Ectodermal cell (in vitro differentiated cells): ENCODE results near the gene SLC2A3.
"Not testable (repeated sequence)": the region's sequence is repeated elsewhere in the genome, so short reads cannot be mapped to it uniquely, and the experiment has no call there.

ENCODE experiments used
- H3K27ac ChIP-seq: 2 replicates; pipeline ENCODE4 v1.7.0; 2013; ENCODE audit warnings: mild to moderate bottlenecking, low read depth, low read length; ENCODE audit not compliant: insufficient read depth, poor library complexity, severe bottlenecking
- H3K27me3 ChIP-seq: 2 replicates; pipeline ENCODE4 v1.7.0; 2013; ENCODE audit warnings: mild to moderate bottlenecking, low read length; ENCODE audit not compliant: insufficient read depth, control insufficient read depth, poor library complexity, severe bottlenecking
- H3K36me3 ChIP-seq: one replicate; pipeline ENCODE4 v1.7.0; 2013; ENCODE audit warnings: low read length; ENCODE audit not compliant: control insufficient read depth, insufficient read depth
- H3K4me1 ChIP-seq: one replicate; pipeline ENCODE4 v1.7.0; 2013; ENCODE audit warnings: low read length; ENCODE audit not compliant: control insufficient read depth, insufficient read depth
- H3K4me3 ChIP-seq: 2 replicates; pipeline ENCODE4 v1.7.0; 2013; ENCODE audit warnings: low read depth, low read length, control low read depth; ENCODE audit not compliant: insufficient read depth
- H3K9me3 ChIP-seq: 2 replicates; pipeline ENCODE4 v1.7.0; 2013; ENCODE audit warnings: mild to moderate bottlenecking, low read length, moderate library complexity; ENCODE audit not compliant: control insufficient read depth
- WGBS, 2 experiments: methylation state at CpG; one replicate each; pipeline ENCODE4 v1.1.7; 2013; ENCODE audit warnings: missing lambda C conversion rate in 2 of 2; 5-methylcytosine and 5-hydroxymethylcytosine counted together

The SLC2A3 gene

GRCh38 chr12:7934091-7934888 lies 1.7 kb downstream of the SLC2A3 start:
- H3K27ac ChIP-seq: no peak overlapping the region
- peaks cover 31% of the 10 kb centered on the region for H3K36me3 ChIP-seq
- peak overlapping the region; percentile 82 for H3K4me3 ChIP-seq
- no peaks in the 10 kb centered on the region for H3K27me3 ChIP-seq
- peaks cover 20% of the 10 kb centered on the region for H3K4me1 ChIP-seq
- 5 to 7% methylated on average over 14 of the region's 14 CpGs for WGBS, 2 experiments
- no peaks in the 10 kb centered on the region for H3K9me3 ChIP-seq

DNA sequence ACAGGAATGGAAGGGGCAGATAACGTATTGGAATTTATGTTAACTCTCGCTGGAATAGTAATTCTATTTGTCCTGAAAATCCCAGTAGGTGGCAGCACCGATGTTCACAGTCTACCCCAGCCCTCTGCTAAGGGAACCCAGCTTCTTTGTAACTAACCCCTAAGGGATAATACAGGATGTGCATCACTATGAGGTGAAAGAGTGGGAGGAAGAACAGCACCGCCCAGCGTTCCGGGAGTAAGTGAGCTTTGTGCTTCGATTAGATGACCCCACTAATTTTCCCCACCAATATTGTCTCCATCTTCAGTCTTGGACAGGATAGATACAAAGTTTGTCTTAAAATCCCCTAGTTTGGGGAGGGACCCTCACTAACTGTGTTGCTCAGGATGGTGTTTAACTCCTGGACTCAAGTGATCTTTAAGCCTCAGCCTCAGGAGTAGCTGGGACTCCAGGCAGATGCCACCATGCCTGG lies 2.7 kb downstream of the SLC2A3 start:
- H3K27ac ChIP-seq: peak overlapping the region; percentile 55
- WGBS, 2 experiments: 7 to 8% methylated on average over 7 of the region's 7 CpGs
- no peaks in the 10 kb centered on the region for H3K9me3 ChIP-seq
- peaks cover 20% of the 10 kb centered on the region for H3K4me1 ChIP-seq
- H3K27me3 ChIP-seq: no peaks in the 10 kb centered on the region
- peaks cover 38% of the 10 kb centered on the region for H3K36me3 ChIP-seq
- peak overlapping the region; percentile 82 for H3K4me3 ChIP-seq

GRCh38 chr12:7932599-7933240 lies 3.3 kb downstream of the SLC2A3 start:
- Histone ChIP-seq H3K36me3 (peaks cover 42% of the 10 kb centered on the region), H3K4me1 (peaks cover 15% of the 10 kb centered on the region), H3K4me3 (peak overlapping the region; percentile 82)
- H3K9me3 ChIP-seq, H3K27ac ChIP-seq, H3K27me3 ChIP-seq: not testable (repeated sequence)
- 87 to 90% methylated on average over 11 of the region's 11 CpGs for WGBS, 2 experiments

DNA sequence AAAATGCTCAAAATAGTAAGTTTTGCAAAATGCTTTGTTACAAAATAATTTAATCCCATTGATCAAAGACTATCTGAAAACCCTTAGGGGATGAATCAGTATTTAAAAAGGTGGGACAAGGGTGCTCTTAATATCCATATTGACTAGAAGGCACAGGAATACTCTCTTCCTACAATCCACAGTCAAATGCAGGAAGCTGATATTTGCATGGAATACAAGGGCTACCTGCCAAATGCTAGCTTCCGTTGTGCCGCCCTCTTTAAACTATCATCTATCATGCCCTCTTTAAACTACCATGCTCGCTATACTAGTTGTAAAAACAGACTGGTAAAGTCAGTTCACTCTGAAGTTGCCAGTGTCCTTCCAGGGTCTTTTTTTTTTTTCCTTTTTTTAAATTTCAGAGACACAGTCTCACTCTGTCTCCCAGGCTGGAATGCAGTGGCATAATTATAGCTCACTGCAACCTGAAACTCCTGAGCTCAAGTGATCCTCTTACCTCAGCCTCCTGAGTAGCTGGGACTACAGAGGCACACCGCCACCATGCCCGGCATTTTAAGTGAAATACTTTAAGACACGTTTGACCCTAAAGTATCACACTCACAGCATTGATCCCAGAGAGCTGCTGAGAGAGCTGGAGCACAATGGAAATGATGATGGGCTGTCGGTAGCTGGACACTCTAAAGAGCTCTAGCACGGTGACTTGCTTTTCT lies 6.7 kb downstream of the SLC2A3 start:
- H3K4me3 ChIP-seq: no peak overlapping the region
- peaks cover 67% of the 10 kb centered on the region for H3K36me3 ChIP-seq
- 95 to 97% methylated on average over 7 to 8 of the region's 8 CpGs for WGBS, 2 experiments
- peaks cover 14% of the 10 kb centered on the region for H3K4me1 ChIP-seq
- no peaks in the 10 kb centered on the region for H3K9me3 ChIP-seq
- no peaks in the 10 kb centered on the region for H3K27me3 ChIP-seq
- no peak overlapping the region for H3K27ac ChIP-seq

- WGBS, 2 experiments: 95 to 96% methylated on average over 4 of the region's 4 CpGs
- no peaks in the 10 kb centered on the region for H3K9me3 ChIP-seq
- H3K4me3 ChIP-seq: no peak overlapping the region
- H3K27me3 ChIP-seq: no peaks in the 10 kb centered on the region
- peaks cover 7% of the 10 kb centered on the region for H3K4me1 ChIP-seq
- H3K27ac ChIP-seq: no peak overlapping the region
- H3K36me3 ChIP-seq: peaks cover 73% of the 10 kb centered on the region
These were observed 8.5 kb downstream of the SLC2A3 start for GRCh38 chr12:7927470-7927869.

- peaks cover 72% of the 10 kb centered on the region for H3K36me3 ChIP-seq
- not testable (repeated sequence) for H3K27me3 ChIP-seq
- WGBS, 2 experiments: 92 to 93% methylated on average over 5 of the region's 5 CpGs
These were observed 9.8 kb downstream of the SLC2A3 start for GRCh38 chr12:7926068-7926666.

GRCh38 chr12:7923241-7924236 lies 12.4 kb downstream of the SLC2A3 start:
- no peak overlapping the region for H3K4me3 ChIP-seq
- 95 to 97% methylated on average over 15 of the region's 15 CpGs for WGBS, 2 experiments
- H3K27me3 ChIP-seq: no peaks in the 10 kb centered on the region
- no peaks in the 10 kb centered on the region for H3K9me3 ChIP-seq
- H3K4me1 ChIP-seq: no peaks in the 10 kb centered on the region
- peaks cover 71% of the 10 kb centered on the region for H3K36me3 ChIP-seq
- no peak overlapping the region for H3K27ac ChIP-seq

More at GRCh38 chr12:7926068-7926666, 9.8 kb downstream of the SLC2A3 start:
- not testable (repeated sequence) for H3K9me3 ChIP-seq, H3K27ac ChIP-seq, H3K4me1 ChIP-seq, H3K4me3 ChIP-seq

- not testable (repeated sequence) for H3K27me3 ChIP-seq, H3K9me3 ChIP-seq, H3K27ac ChIP-seq, H3K4me3 ChIP-seq, H3K4me1 ChIP-seq
- 94 to 95% methylated on average over 8 to 11 of the region's 12 CpGs for WGBS, 2 experiments
- H3K36me3 ChIP-seq: peaks cover 54% of the 10 kb centered on the region
These were observed 14.8 kb downstream of the SLC2A3 start for GRCh38 chr12:7921181-7921580.

DNA sequence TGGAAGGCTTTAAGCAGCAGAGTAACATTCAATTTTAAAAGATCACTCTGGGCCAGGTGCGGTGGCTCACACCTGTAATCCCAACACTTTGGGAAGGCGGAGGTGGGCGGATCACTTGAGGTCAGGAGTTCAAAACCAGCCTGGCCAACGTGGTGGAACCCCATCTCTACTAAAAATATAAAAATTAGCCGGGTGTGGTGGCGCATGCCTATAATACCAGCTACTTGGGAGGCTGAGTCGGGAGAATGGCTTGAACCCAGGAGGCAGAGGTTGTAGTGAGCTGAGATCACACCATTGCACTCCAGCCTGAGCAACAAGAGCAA lies 17.8 kb downstream of the SLC2A3 start:
- H3K36me3 ChIP-seq: peaks cover 35% of the 10 kb centered on the region
- not testable (repeated sequence) for H3K27ac ChIP-seq, H3K9me3 ChIP-seq, H3K4me1 ChIP-seq, H3K4me3 ChIP-seq, H3K27me3 ChIP-seq
- 90 to 97% methylated on average over 7 of the region's 7 CpGs for WGBS, 2 experiments
